ENCODE measurements around the gene RALGAPA2. TPM values are rescaled to one million over a fixed set of nuclear protein-coding genes. Genes with fewer than 3 reads are reported as not detected.
A peak's percentile ranks its signal among the peaks of the same experiment; 100 is the strongest.

RALGAPA2 gene
- total and polyA plus RNA-seq, 2 of the 13 experiments (the other 11 are each of a cell fraction or from before 2014, with no cell fraction given), result 13.8 to 17.7 TPM

DNA sequence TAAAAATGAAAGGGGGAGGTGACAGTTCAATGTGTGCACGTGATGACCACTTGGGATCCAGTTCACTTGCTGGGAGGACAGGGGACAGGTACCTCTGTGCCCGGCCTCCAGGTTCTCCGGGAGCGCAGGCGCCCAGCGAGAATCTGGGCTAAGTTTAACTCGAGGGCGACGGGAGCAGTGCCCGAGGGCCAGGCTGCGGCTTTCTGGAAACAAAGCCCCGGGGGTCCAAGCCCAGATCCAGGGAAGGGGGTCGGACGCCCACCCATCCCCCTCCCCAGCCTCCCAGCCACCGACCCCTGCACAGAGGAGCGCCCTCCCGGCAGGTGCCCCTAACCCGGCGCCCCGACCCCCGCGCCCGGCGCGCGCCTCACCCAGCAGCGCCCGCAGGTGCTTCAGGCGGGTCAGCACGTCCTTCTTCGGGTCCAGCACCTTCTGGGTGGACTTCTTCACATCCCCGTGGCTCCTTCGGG, 405 bp downstream of the RALGAPA2 start (continued):
- TF ChIP-seq ZNF768 (CRISPR knock-in tag; IDR thresholded peaks at IDR 0.05) (peak; percentile 34; the same call in 1 of the 2 replicates), ZNF335 (CRISPR knock-in tag; IDR thresholded peaks at IDR 0.05) (no peak; the same call in 1 of the 2 replicates), MAFK (conservative IDR thresholded peaks at IDR 0.05 in 1 of 2, IDR thresholded peaks at IDR 0.05 in 1 of 2; ENCODE audit: low read length in 2 of 2) (no peak), ZBTB46 (CRISPR knock-in tag; IDR thresholded peaks at IDR 0.05; ENCODE audit: borderline replicate concordance) (no peak)

- Histone ChIP-seq H3K36me3 (replicated peaks in 1 of 2; ENCODE audit: control insufficient read depth in 1 of 2, insufficient read depth in 2 of 2, low read length in 2 of 2) (no peaks in the 10 kb centered on the region), H3K27ac (ENCODE audit: extremely low read length, insufficient read depth, low read length) (peak overlapping the region; percentile 58), H2AFZ (ENCODE audit: low read length) (no peak overlapping the region), H4K20me1 (ENCODE audit: insufficient read depth, low read length) (no peaks in the 10 kb centered on the region), H3K9me3 (ENCODE audit: low read length) (no peaks in the 10 kb centered on the region), H3K4me2 (ENCODE audit: low read depth, low read length) (peak overlapping the region; percentile 98), H3K4me3 (replicated peaks in 1 of 3; ENCODE audit: insufficient read depth in 1 of 3, low read depth in 2 of 3, low read length in 3 of 3) (peak overlapping the region; percentile 83 to 99 (median 94)), H3K4me1 (ENCODE audit: insufficient read depth, low read length) (peaks cover 47% of the 10 kb centered on the region), H3K27me3 (ENCODE audit: control insufficient read depth in 1 of 2, insufficient read depth in 2 of 2, low read length in 2 of 2) (no peaks in the 10 kb centered on the region; a peak in 2 of 5 replicates), H3K9ac (ENCODE audit: insufficient read depth, low read depth, low read length) (peak overlapping the region; percentile 83), H3K79me2 (ENCODE audit: insufficient read depth, low read length) (peaks cover 43% of the 10 kb centered on the region)
- in situ Hi-C loops (cut with HindIII; ENCODE audit: extremely low pct_ligation_motif_present, low pct_unique_long_range_greater_than_20kb), result no loop called here
- WGBS (ENCODE audit: low lambda C conversion rate), result 1% methylated on average over 3 of the region's 3 CpGs
- ChIA-PET POLR2A (interaction anchor here (1.2 kb wide), 2 partner anchors 11 to 12 kb away, joined by 6 read pairs; no protein-coding TSS in a partner anchor), CTCF (ENCODE audit: low intra/inter-chr PET ratio, low total read pairs) (no interaction called here)
- intact Hi-C loops (cut with micrococcal nuclease; ENCODE audit: unreplicated experiment), result loop anchor here (5.0 kb wide), 1 partner anchor 591 kb away; the partner anchor contains the start of gene XRN2
- no peak for FAIRE-seq
- peak; percentile 7 for ATAC-seq
- DNase-seq (ENCODE audit: low spot score), result no peak
- no TSS peak for BruUV-seq (replicated peaks)
- no peak for TF ChIP-seq SYNCRIP (IDR thresholded peaks at IDR 0.05; ENCODE audit: insufficient read depth, low read depth, low read length)
- TF ChIP-seq, protein P1, sequence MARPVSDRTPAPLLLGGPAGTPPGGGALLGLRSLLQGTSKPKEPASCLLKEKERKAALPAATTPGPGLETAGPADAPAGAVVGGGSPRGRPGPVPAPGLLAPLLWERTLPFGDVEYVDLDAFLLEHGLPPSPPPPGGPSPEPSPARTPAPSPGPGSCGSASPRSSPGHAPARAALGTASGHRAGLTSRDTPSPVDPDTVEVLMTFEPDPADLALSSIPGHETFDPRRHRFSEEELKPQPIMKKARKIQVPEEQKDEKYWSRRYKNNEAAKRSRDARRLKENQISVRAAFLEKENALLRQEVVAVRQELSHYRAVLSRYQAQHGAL (CRISPR knock-in tag; IDR thresholded peaks at IDR 0.05; ENCODE audit: not compliant biosample characterization), result no peak
- 0 out of 2 replicates have a peak, but pooled peaks have one; percentile 19 for TF ChIP-seq TP53 (CRISPR knock-in tag; conservative IDR thresholded peaks at IDR 0.05)
- TF ChIP-seq ZNF770 (CRISPR knock-in tag; IDR thresholded peaks at IDR 0.05), result no peak
- TF ChIP-seq SMAD9 (CRISPR knock-in tag; IDR thresholded peaks at IDR 0.05), result no peak
- TF ChIP-seq, protein P2, sequence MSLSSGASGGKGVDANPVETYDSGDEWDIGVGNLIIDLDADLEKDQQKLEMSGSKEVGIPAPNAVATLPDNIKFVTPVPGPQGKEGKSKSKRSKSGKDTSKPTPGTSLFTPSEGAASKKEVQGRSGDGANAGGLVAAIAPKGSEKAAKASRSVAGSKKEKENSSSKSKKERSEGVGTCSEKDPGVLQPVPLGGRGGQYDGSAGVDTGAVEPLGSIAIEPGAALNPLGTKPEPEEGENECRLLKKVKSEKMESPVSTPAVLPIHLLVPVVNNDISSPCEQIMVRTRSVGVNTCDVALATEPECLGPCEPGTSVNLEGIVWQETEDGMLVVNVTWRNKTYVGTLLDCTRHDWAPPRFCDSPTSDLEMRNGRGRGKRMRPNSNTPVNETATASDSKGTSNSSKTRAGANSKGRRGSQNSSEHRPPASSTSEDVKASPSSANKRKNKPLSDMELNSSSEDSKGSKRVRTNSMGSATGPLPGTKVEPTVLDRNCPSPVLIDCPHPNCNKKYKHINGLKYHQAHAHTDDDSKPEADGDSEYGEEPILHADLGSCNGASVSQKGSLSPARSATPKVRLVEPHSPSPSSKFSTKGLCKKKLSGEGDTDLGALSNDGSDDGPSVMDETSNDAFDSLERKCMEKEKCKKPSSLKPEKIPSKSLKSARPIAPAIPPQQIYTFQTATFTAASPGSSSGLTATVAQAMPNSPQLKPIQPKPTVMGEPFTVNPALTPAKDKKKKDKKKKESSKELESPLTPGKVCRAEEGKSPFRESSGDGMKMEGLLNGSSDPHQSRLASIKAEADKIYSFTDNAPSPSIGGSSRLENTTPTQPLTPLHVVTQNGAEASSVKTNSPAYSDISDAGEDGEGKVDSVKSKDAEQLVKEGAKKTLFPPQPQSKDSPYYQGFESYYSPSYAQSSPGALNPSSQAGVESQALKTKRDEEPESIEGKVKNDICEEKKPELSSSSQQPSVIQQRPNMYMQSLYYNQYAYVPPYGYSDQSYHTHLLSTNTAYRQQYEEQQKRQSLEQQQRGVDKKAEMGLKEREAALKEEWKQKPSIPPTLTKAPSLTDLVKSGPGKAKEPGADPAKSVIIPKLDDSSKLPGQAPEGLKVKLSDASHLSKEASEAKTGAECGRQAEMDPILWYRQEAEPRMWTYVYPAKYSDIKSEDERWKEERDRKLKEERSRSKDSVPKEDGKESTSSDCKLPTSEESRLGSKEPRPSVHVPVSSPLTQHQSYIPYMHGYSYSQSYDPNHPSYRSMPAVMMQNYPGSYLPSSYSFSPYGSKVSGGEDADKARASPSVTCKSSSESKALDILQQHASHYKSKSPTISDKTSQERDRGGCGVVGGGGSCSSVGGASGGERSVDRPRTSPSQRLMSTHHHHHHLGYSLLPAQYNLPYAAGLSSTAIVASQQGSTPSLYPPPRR (CRISPR knock-in tag; IDR thresholded peaks at IDR 0.05; ENCODE audit: borderline replicate concordance), result no peak
- TF ChIP-seq MYPOP (CRISPR knock-in tag; IDR thresholded peaks at IDR 0.05), result no peak
Observed at GRCh38 chr20:20711413-20711812, 1.0 kb downstream of the RALGAPA2 start.

Data from HepG2 (cell line).